GM10847 (cell line): ENCODE data around the gene RCOR1.

Experiments used
- POLR2A ChIP-seq: IDR thresholded peaks from 2 replicates; pipeline ENCODE4 v1.6.1; 2011; ENCODE audit not compliant: insufficient read length; ENCODE audit errors: extremely low read depth

Gene RCOR1

GRCh38 chr14:102777711-102778337 is 185.4 kb downstream of the RCOR1 start:
- TF ChIP-seq POLR2A = no peak

- no peak for TF ChIP-seq POLR2A
These were observed 186.1 kb downstream of the RCOR1 start for GRCh38 chr14:102778338-102779083.

GRCh38 chr14:102779084-102779462 is 186.6 kb downstream of the RCOR1 start:
- TF ChIP-seq POLR2A = no peak

GRCh38 chr14:102779574-102780315 is 187.3 kb downstream of the RCOR1 start:
- TF ChIP-seq POLR2A = no peak
